NCI-H524 (cell line): ENCODE measurements around the gene CLSTN2.

Source experiments
- DNase-seq, 2 experiments: peaks; one replicate each; lab custom pipeline; 2025; lab: John Stamatoyannopoulos, UW

The CLSTN2 gene

DNA sequence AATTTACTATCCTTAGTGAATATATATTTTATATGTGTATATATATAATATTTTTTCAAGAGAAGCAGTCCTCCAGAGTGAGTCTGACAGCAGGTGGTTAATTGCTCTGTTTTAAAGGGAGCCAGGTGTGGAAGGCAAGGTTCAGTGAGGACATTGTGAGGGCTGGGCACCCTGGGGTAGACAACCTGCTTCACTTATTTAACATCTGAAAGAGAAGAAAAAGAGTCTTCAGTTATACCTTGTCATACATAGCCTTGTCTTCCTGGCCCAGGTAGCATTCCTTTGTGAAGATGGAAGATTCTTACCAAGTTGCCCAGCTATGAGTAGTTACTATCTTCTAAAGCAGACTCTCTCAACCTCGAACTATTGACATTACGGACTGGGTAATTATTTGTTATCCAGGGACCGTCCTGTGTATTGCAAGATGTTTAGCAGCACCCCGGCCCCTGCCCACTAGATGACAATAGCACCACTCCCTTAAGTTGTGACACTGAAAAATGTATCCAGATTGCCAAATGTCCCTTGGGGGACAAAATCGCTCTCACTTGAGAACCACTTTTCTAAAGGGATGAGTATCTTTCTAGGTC, 406.9 kb downstream of the CLSTN2 start:
- peak; percentile 60 to 83 for DNase-seq

DNA sequence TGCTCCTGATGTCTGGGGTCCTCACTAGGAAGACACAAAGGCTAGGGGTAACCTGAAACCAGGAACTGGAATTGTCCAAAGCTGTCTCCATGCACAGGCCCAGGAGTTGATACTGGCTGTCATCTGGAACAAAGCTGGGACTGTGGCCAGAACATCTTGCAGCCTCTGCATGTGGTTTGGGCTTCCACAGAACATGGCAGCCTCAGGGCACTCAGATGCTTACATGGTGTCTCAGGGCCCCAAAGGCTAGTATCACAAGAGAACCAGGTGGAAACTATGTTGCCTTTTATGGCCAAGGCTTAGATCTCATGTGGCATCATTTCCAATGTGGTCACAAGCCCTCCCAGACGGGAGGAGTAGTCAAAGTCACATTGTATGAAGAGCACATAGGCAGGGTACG, 407.7 kb downstream of the CLSTN2 start:
- peak in 1 of 2 experiments; percentile 51 for DNase-seq

DNA sequence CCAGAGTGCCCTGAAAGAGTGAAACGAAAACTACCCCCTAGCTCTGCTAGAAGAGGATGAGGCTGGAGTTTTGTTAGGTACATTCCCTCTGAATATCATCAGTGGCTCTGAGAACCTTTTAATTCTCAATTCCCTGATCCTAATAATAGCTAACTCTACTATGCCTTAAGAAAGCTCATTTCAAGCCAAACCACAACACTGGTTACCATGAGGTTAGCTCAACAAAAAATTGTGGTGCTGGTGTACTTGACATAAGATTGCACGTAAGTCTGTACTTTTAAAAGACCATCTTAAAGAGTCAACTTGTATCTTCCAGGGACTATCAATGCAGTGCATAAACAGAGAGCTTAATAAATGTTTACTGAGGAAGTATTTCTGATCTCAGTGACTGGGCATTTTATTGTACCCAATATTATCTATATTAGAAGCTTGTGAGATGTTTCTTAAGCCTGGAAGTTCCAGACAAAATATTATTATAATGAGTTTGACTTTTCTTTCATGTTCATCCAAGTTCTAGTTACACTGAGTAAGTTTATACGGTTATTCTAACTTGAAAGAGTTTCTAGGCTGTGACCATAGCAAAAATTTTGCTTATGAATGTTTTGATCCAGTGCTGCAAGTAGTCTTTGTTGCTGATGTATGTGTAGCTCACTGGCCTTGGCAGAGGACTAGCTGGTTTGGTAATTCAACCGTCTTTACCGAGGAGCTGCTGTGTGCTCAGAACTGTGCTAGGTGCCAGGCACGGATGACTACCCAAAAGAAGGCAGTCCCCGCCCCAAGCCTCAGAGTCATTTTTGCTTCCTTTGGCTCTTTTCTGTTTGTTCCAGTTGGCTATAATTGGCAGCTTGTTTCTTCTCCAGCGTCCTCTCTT, 408.5 kb downstream of the CLSTN2 start:
- DNase-seq, result no peak

GRCh38 chr3:140344082-140344454, 409.1 kb downstream of the CLSTN2 start:
- DNase-seq, result no peak

- peak; percentile 81 to 89 for DNase-seq
Observed at GRCh38 chr3:140344601-140345205, 409.7 kb downstream of the CLSTN2 start.

GRCh38 chr3:140347151-140347550, 412.2 kb downstream of the CLSTN2 start:
- peak in 1 of 2 experiments; percentile 55 for DNase-seq

DNA sequence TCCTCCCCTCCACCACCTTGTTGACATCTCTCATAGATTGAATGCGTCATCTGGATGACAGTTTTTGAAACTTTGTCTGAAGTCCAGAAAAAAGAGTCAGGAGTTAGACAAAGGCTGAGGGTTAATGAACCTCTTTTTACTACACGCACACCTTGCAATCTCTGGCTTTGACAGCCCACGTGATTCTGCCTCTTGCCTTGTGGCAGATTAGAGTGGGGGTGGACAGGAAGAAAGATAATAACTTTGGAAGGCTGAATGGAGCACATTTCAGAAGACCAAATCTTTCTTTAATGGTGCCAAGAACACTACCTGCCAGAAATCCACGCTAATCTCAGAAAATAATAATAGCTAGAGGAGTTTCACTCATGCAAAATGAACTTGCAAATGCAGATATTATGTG, 415.0 kb downstream of the CLSTN2 start:
- no peak for DNase-seq

GRCh38 chr3:140351466-140351865, 416.5 kb downstream of the CLSTN2 start:
- no peak for DNase-seq

DNA sequence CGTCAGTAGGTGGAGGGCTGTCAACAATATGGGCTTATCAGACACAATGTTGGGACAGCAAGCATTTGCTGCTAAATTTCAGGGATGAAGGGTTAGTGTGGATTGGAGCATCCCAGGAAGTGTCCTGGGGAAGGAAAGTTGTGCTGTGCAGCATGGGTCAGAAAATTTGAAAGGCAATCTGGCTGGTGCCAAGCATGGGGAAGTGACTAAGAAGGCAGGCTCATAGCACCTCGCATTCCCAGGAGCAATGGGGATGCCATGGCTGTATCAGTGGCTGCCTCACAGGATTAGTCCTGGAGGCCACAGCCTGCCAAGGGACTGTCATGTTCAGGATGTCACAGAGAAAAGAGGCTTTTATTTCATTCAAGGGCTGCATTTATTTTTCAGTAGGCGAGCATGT, 420.5 kb downstream of the CLSTN2 start:
- no peak for DNase-seq

DNA sequence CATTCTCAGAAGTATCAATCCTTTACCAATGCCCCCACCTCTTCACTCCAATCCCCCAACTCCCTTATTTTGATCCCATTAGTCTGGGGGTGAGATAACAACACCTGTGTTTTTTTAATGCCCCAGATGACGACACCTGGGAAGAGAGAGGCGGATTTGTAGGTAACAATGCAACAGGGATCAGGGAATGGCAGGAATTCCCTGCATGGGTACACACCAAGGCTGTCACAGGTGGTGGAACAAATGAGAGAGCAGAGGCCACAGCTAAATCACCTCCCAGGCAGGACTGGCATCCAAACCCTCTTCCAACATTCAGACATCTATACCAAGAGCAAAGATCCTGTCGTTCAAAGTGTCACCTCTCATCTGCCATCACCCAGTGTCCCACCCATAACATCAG, 423.7 kb downstream of the CLSTN2 start:
- DNase-seq, result no peak

- no peak for DNase-seq
Observed at GRCh38 chr3:140359233-140359995, 424.4 kb downstream of the CLSTN2 start.

DNA sequence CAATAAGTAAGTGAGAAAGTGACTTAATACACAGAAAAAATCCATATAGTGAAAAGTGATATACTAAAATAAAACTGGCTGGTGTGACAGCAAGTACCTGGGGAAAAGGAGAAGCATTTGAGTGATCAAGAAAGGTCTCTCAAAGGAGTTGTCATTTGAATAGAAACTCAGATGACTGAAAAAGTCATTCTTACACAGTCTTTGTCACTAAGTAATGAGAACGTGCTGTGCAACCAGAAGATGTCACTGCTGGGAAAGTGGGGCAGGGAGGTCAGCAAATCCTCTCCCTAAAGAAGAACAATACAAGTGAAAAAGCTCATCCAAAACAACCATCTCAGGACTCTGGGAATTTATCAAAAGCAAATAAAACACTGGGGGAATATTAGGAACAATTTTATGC, 425.3 kb downstream of the CLSTN2 start:
- no peak for DNase-seq

- DNase-seq, result no peak
Observed at GRCh38 chr3:140363801-140364200, 428.8 kb downstream of the CLSTN2 start.

GRCh38 chr3:140365872-140366697, 431.1 kb downstream of the CLSTN2 start:
- DNase-seq, result no peak

- DNase-seq, result no peak
Observed at GRCh38 chr3:140368223-140368811, 433.3 kb downstream of the CLSTN2 start.

DNA sequence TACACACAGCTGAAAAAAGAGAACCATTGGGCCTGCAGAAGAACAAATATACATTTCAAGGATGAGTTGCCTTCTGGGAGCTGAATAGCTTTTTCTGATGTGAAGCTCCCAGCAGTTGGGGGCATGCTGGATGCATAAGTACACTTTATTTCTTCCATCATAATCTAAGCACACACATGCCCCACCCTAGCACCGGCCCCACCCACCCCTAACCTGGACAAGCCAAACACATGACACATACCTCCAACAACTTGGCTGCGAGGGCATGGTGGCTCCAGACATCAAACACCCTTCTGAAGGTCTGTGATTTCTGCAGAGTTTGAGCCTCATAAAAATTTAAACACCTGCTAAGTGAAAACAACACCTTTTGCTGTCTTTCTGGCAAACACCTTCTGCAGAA, 435.7 kb downstream of the CLSTN2 start:
- DNase-seq, result no peak

- no peak for DNase-seq
Observed at GRCh38 chr3:140373234-140373633, 438.2 kb downstream of the CLSTN2 start.

- no peak for DNase-seq
Observed at GRCh38 chr3:140375002-140375401, 440.0 kb downstream of the CLSTN2 start.

GRCh38 chr3:140376136-140376889, 441.3 kb downstream of the CLSTN2 start:
- no peak for DNase-seq

- DNase-seq, result no peak
Observed at GRCh38 chr3:140377644-140378043, 442.7 kb downstream of the CLSTN2 start.
